Activated T-helper 2 cell treated with anti-CD3 and anti-CD28 coated beads, Interferon-gamma antibody, Interleukin-2, Interleukin-4, amounts not matched to agents 10 μg/mL and 5 μg/mL and 100 μg/mL, durations not matched to agents 14 hours and 24 hours and 36 hours (primary cell): Measurements from ENCODE around the gene CYBC1. TPM values are rescaled to one million over a fixed set of nuclear protein-coding genes. Genes with fewer than 3 reads are reported as not detected.

Source experiments
- DNase-seq: peaks from one replicate; pipeline ENCODE4 v3.0.0; 2021; ENCODE audit warnings: low spot score
- H3K27ac Mint-ChIP-seq: one replicate; pipeline ENCODE4 v1.8.0; 2021; ENCODE audit warnings: mixed read lengths
- H3K27me3 Mint-ChIP-seq: one replicate; pipeline ENCODE4 v1.8.0; 2021; ENCODE audit warnings: low read depth, mixed read lengths
- H3K36me3 Mint-ChIP-seq: one replicate; pipeline ENCODE4 v1.8.0; 2021; ENCODE audit warnings: low read depth, mixed read lengths
- H3K4me1 Mint-ChIP-seq: one replicate; pipeline ENCODE4 v1.8.0; 2021; ENCODE audit warnings: low read depth, mixed read lengths
- H3K4me3 Mint-ChIP-seq: one replicate; pipeline ENCODE4 v1.8.0; 2021; ENCODE audit warnings: low read depth, mild to moderate bottlenecking, moderate library complexity, mixed read lengths
- H3K9me3 Mint-ChIP-seq: one replicate; pipeline ENCODE4 v1.8.0; 2021; ENCODE audit warnings: mixed read lengths
- intact Hi-C: fragments of 100-400 bp; cut with micrococcal nuclease; formaldehyde crosslinking; loops from one replicate; pipeline ENCODE4 v1.15.1; 2023
- total RNA-seq: library from RNA; stranded (reverse); gene quantifications from 2 replicates; pipeline ENCODE4 v1.2.3, GENCODE V29; 2022

Gene CYBC1
- total RNA-seq, 1 donor from 2014 or later: 265 TPM

- H3K27me3 Mint-ChIP-seq: no peaks in the 10 kb centered on the region
- peaks cover 25% of the 10 kb centered on the region for H3K36me3 Mint-ChIP-seq
- no peak for DNase-seq
- no peak overlapping the region for H3K4me3 Mint-ChIP-seq
- no peaks in the 10 kb centered on the region for H3K4me1 Mint-ChIP-seq
- intact Hi-C loops: no loop called here
- no peaks in the 10 kb centered on the region for H3K9me3 Mint-ChIP-seq
- H3K27ac Mint-ChIP-seq: no peak overlapping the region
Observed at GRCh38 chr17:82441691-82442487, 8.7 kb downstream of the CYBC1 start.

- Mint-ChIP-seq H3K36me3 (peaks cover 19% of the 10 kb centered on the region), H3K4me3 (no peak overlapping the region), H3K4me1 (no peaks in the 10 kb centered on the region), H3K9me3 (no peaks in the 10 kb centered on the region), H3K27ac (no peak overlapping the region), H3K27me3 (no peaks in the 10 kb centered on the region)
- DNase-seq: no peak
- intact Hi-C loops: no loop called here
Observed at GRCh38 chr17:82440991-82441627, 9.4 kb downstream of the CYBC1 start.

DNA sequence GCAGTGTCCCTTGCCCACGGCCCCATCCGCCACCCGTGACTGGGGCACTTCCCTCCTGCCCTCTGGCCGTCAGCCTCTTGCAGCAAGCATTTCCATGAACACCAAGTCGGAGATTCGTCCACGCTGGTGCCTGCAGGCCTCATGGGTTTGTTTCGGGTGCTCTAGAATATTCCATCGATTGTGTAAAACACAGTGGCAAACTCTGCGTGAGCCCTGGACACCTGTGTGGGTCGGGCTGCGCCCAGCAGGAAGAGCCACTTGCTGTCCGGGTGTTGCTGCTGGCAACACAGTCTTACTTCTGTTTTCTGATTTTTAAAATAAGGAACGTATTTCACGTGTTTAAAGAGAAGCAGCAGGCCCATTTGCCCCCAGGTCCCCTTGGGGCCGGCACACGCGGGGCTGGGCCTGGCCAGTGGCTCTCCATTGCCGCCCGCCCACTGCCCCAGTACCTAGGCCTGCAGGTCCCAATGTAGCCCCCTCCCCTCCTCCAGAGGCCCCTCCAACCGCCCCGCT lies 10.0 kb downstream of the CYBC1 start:
- no peak for DNase-seq
- Mint-ChIP-seq H3K4me1 (no peaks in the 10 kb centered on the region), H3K4me3 (no peak overlapping the region), H3K36me3 (peaks cover 15% of the 10 kb centered on the region), H3K27ac (no peak overlapping the region), H3K27me3 (no peaks in the 10 kb centered on the region), H3K9me3 (no peaks in the 10 kb centered on the region)
- intact Hi-C loops: no loop called here

GRCh38 chr17:82439829-82440365 lies 10.7 kb downstream of the CYBC1 start:
- no peaks in the 10 kb centered on the region for H3K9me3 Mint-ChIP-seq
- H3K27me3 Mint-ChIP-seq: no peaks in the 10 kb centered on the region
- H3K4me1 Mint-ChIP-seq: no peaks in the 10 kb centered on the region
- no peak overlapping the region for H3K4me3 Mint-ChIP-seq
- H3K27ac Mint-ChIP-seq: no peak overlapping the region
- no peak for DNase-seq
- intact Hi-C loops: no loop called here
- H3K36me3 Mint-ChIP-seq: peaks cover 15% of the 10 kb centered on the region

- intact Hi-C loops: no loop called here
- H3K27me3 Mint-ChIP-seq: no peaks in the 10 kb centered on the region
- H3K27ac Mint-ChIP-seq: no peak overlapping the region
Observed at GRCh38 chr17:82439194-82439828, 11.2 kb downstream of the CYBC1 start.

GRCh38 chr17:82438401-82439193 lies 12.0 kb downstream of the CYBC1 start:
- DNase-seq: no peak
- no peaks in the 10 kb centered on the region for H3K9me3 Mint-ChIP-seq
- H3K27me3 Mint-ChIP-seq: no peaks in the 10 kb centered on the region
- H3K27ac Mint-ChIP-seq: no peak overlapping the region
- H3K4me3 Mint-ChIP-seq: no peak overlapping the region
- peaks cover 17% of the 10 kb centered on the region for H3K36me3 Mint-ChIP-seq
- intact Hi-C loops: no loop called here
- peaks cover 6% of the 10 kb centered on the region for H3K4me1 Mint-ChIP-seq

More at GRCh38 chr17:82439194-82439828, 11.2 kb downstream of the CYBC1 start:
- Mint-ChIP-seq H3K4me1 (peaks cover 2% of the 10 kb centered on the region), H3K9me3 (no peaks in the 10 kb centered on the region), H3K36me3 (peaks cover 15% of the 10 kb centered on the region), H3K4me3 (no peak overlapping the region)
- no peak for DNase-seq

- Mint-ChIP-seq H3K4me1 (peaks cover 6% of the 10 kb centered on the region), H3K36me3 (peaks cover 8% of the 10 kb centered on the region), H3K4me3 (no peak overlapping the region), H3K27ac (no peak overlapping the region), H3K27me3 (no peaks in the 10 kb centered on the region), H3K9me3 (no peaks in the 10 kb centered on the region)
- no peak for DNase-seq
- intact Hi-C loops: no loop called here
Observed at GRCh38 chr17:82437325-82437668, 13.3 kb downstream of the CYBC1 start.

GRCh38 chr17:82436601-82437324 lies 13.8 kb downstream of the CYBC1 start:
- H3K9me3 Mint-ChIP-seq: no peaks in the 10 kb centered on the region
- H3K27me3 Mint-ChIP-seq: no peaks in the 10 kb centered on the region
- no peak for DNase-seq
- H3K4me3 Mint-ChIP-seq: no peak overlapping the region
- H3K36me3 Mint-ChIP-seq: peaks cover 8% of the 10 kb centered on the region
- H3K4me1 Mint-ChIP-seq: peaks cover 6% of the 10 kb centered on the region
- intact Hi-C loops: no loop called here
- H3K27ac Mint-ChIP-seq: no peak overlapping the region

- peaks cover 8% of the 10 kb centered on the region for H3K36me3 Mint-ChIP-seq
- DNase-seq: no peak
- intact Hi-C loops: no loop called here
- no peak overlapping the region for H3K4me3 Mint-ChIP-seq
- H3K9me3 Mint-ChIP-seq: no peaks in the 10 kb centered on the region
- no peak overlapping the region for H3K27ac Mint-ChIP-seq
- no peaks in the 10 kb centered on the region for H3K27me3 Mint-ChIP-seq
- H3K4me1 Mint-ChIP-seq: peaks cover 6% of the 10 kb centered on the region
Observed at GRCh38 chr17:82435601-82436583, 14.7 kb downstream of the CYBC1 start.

GRCh38 chr17:82435103-82435502 lies 15.4 kb downstream of the CYBC1 start:
- H3K4me1 Mint-ChIP-seq: peaks cover 7% of the 10 kb centered on the region
- intact Hi-C loops: no loop called here
- no peak for DNase-seq
- H3K9me3 Mint-ChIP-seq: no peaks in the 10 kb centered on the region
- no peaks in the 10 kb centered on the region for H3K27me3 Mint-ChIP-seq
- H3K36me3 Mint-ChIP-seq: peaks cover 7% of the 10 kb centered on the region
- H3K4me3 Mint-ChIP-seq: no peak overlapping the region
- no peak overlapping the region for H3K27ac Mint-ChIP-seq

- DNase-seq: no peak
- Mint-ChIP-seq H3K36me3 (peaks cover 15% of the 10 kb centered on the region), H3K27ac (no peak overlapping the region), H3K4me1 (peaks cover 16% of the 10 kb centered on the region), H3K27me3 (no peaks in the 10 kb centered on the region), H3K9me3 (no peaks in the 10 kb centered on the region), H3K4me3 (no peak overlapping the region)
- intact Hi-C loops: no loop called here
Observed at GRCh38 chr17:82434216-82434565, 16.4 kb downstream of the CYBC1 start.
